Activated CD4-positive, alpha-beta T cell treated with anti-CD3 and anti-CD28 coated beads, Interleukin-2, Interleukin-6, amounts not matched to agents 100 ng/mL and 50 ng/mL, durations not matched to agents 16 hours and 8 hours (primary cell): ENCODE measurements around the gene VDAC1.
"Not testable (repeated sequence)": the region's sequence is repeated elsewhere in the genome, so short reads cannot be mapped to it uniquely, and the experiment has no call there.

Experiments
- DNase-seq: peaks from one replicate; pipeline ENCODE4 v3.0.0-alpha.2; 2020

The VDAC1 gene

DNA sequence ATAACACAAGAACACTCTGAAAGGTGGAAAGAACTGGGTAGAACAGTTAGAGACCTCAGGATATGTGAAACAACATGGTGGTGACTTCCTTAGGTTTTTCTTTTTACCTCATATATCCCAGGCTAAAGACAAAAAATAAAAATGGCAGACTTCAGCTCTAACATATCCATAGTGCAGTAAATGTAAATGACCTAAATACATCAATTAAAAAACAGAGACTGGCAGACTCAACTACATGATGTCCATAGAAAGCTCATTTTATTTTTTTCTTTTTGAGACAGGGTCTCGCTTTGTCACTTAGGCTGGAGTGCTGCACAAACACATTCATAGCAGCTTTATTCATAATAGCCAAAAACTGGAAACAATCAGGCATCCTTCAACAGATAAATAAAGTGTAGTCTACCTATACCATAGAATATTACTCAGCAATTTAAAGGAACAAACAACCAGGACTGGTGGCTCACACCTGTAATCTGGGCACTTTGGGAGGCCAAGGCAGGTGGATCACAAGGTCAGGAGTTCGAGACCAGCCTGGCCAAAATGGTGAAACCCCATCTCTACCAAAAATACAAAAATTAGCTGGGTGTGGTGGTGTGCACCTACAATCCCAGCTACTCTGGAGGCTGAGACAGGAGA, 41.2 kb downstream of the VDAC1 start:
- DNase-seq: no peak

DNA sequence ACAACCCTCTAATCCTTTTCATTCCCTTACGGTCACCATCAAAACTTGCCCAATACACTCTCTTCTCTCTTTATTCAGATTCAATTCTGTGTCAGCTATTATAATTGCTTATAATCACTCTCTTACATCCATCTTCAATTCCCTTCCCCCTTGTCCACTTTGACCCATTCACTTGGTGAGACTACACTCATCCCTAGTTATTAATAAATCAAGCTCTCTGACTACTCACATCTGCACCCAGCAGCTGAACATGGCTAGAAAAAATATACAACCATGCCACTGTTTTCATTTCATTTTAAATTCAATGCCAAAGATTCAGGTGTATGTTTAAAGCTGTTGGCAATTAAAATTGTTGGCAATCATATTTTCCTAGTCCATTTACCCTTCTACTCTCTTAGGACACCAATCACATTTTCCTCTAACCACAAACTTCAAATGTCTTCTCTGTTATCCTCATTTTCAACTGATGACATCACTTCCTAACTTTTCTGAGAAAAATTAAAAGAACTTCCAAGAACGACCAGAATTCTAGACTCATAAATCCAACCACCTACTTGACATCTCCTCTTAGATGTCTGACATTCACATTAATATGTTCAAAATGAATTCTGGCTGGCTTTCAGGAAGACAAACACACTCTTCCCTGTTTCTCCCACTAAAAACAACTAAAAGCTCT, 41.8 kb downstream of the VDAC1 start:
- DNase-seq: peak; percentile 35

- DNase-seq: no peak
Measured at GRCh38 chr5:133962131-133962530, 42.6 kb downstream of the VDAC1 start.

DNA sequence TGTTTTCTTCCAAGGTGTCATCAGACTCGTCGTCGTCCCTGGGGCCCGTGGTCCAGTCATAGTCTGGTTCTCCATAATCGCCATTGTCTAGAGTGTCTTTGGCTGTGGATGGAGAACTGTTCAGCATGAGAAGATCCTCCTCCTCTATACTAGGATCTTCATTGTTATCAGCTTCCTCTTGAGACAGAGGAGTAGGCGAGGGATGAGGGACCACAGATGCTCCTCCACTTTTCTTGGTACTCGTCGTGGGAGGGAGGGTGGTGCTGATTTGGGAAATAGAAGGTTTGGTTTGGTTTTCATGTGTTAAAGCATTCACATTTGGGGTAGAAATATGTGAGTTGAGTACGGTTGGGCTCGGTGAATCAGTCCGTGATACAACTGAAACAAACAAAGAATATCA, 45.1 kb downstream of the VDAC1 start:
- no peak for DNase-seq

DNA sequence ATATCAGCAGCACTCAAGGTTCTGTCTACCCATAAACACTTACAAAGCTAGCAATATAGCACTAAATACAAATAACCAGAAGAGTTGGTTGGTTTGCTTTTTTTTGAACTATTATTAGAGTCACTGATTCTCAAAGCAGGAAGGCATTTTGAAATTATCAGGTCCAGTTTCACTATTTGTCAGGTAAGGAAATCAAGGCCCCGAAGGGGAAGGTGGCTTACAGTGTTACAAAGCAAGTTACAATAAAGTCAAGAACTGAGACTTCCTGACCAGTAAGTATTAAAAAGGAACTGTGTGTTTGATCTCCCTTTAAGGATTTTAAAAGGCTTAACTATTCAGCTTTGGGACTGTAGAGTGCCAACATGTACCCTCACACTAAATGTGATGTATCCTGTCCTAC, 47.2 kb downstream of the VDAC1 start:
- DNase-seq: peak; percentile 63

DNA sequence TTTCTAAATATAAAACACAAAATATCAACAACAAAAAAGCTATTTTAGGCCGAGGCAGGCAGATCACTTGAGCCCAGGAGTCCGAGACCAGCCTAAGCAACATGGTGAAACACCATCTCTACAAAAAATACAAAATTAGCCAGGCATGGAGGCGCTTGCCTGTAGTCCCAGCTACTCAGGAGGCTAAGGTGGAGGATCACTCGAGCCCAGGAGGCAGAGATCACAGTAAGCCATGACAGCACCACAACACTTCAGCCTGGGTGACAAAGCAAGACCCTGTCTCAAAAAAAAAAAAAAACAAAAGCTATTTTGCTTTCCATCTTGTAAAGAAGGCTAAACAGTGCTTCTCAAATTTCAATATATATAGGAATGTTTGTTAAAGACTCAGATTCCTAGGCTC, 47.7 kb downstream of the VDAC1 start:
- no peak for DNase-seq

DNA sequence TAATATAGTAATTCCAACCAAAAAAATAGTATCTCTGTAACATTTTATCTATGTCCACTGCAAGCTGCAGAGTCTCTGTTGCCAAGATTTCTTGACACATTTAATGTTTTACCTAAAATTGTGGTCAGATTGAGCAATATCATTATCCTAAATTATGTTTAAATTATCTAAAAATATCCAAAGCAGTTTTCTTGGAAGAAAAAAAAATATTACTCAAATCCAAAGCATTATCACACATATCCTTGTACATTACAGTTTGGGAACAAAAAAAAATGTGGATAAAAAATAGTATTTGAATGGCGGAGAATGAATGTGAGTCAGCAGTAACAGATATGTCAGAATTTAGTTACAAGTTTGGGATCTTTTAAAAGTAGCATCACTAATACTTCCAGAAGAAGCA, 48.6 kb downstream of the VDAC1 start:
- not testable (repeated sequence) for DNase-seq

DNA sequence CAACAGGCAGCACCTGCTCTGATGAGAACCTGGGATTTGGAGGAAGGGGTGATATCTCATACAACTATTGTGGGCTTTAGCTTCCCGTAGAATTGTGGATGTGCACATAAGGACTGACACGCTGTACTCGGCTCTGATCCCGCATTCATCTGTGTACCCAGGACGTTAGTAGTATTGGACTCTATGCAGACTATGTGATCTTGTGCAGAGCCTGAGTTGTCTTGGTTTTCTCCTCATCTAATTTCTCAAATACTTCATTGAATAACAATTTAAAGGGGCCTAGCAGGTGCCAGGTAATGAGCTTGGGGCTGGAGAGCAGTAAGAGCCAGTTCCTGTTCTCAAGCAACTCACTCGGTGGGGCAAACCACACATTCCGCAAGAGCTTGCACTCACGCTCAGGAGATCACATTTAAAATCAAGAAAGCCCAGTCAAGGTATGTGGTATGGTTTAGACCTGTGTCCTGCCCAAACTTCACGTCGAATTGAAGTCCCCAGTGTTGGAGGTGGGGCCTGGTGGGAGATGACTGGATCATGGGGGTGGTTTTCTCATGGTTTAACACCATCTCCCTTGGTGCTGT, 51.1 kb downstream of the VDAC1 start:
- no peak for DNase-seq

- DNase-seq: no peak
Measured at GRCh38 chr5:133952729-133953567, 51.8 kb downstream of the VDAC1 start.

DNA sequence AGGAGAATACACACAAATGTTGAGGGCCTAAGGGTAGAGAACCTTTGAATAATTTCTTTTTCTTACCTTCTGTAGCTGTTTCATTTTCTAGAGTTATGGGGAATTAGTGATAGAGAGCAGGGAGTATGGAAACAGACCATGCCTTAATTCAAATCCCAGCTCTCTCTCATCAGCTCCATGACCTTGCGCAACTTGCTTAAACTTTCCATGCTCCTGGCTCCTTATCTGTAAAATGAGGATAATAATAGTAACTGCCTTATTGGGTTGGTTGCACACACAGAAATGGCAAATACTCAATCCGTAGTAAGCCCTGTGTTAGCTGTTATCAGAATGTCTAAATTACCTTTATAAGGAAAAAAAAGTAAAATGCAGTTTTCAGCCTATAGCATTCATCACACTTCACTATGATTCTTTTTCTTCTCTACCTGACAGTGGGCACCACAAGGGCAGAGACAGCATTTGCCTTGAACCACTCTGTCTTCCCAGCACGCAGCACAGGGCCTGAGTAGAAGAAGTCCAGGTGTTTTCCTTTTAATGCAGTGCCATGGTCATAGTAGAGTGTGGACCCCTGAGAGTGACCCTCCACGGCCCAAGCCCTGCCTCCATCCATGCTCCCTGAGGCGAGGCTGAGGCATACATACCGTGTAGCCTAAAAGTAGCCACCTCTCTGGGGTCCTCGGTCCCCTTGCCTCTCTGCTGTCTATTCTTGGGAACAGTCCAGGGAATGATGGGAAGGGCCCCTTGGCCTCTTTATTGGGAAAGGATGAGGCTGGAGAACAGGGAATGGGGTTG, 53.8 kb downstream of the VDAC1 start:
- no peak for DNase-seq

- no peak for DNase-seq
Measured at GRCh38 chr5:133948721-133949120, 56.1 kb downstream of the VDAC1 start.

DNA sequence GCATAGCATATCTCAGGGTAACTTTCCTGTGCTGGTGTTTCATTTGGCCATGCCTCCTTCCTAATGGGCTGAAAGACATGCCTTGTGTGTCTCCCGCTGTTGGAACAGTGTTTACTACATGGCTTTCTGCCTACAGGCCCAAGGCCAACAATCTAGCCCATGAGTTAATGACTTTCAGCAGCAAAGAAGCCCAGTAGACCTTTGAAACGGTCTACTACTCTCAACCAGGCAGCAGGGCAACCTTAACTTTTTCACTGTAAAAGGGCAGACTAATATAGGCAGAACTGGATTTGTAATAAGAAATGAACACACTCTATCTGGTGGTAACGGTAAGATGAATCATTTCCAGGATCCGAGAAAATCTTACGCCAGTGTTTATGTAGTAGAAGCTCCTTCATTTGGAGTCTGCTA, 57.3 kb downstream of the VDAC1 start:
- no peak for DNase-seq

- DNase-seq: no peak
Measured at GRCh38 chr5:133945568-133945967, 59.2 kb downstream of the VDAC1 start.

- DNase-seq: peak; percentile 59
Measured at GRCh38 chr5:133944263-133945185, 60.3 kb downstream of the VDAC1 start.

GRCh38 chr5:133943475-133943817, 61.3 kb downstream of the VDAC1 start:
- no peak for DNase-seq

- no peak for DNase-seq
Measured at GRCh38 chr5:133942614-133943474, 61.9 kb downstream of the VDAC1 start.

DNA sequence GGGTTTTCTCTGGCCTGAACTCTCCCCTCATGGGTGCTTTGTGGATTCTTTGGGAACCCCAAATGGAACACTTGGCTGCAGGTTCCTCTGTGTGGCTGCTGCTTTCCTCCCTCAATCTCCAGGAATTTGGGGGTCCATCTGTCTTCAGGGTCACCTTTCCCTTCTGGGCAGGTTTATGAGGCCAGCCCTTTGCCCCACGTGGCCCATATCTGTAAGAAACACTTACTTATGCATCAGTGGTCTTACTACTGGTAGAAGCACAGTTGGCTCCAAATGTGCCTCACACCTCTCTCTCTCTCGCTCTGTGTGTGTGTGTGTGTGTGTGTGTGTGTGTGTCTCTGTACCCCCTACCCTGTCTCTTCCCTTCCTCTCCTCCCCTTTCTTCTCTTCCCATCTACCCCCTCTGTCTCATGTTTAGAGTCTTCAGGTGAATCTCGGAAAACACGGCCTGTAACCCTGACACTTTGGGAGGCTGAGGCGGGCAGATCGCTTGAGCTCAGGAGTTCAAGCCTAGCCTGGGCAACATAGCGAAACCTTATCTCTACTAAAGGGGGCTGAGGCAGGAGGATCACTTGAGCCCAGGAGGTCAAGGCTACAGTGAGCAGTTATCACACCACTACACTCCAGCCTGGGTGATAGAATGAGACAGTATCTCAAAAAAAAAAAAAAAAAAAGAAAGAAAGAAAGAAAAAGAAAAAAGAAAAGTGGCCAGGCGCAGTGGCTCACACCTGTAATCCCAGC, 63.1 kb downstream of the VDAC1 start:
- no peak for DNase-seq

GRCh38 chr5:133939668-133940067, 65.1 kb downstream of the VDAC1 start:
- DNase-seq: no peak

- no peak for DNase-seq
Measured at GRCh38 chr5:133938929-133939328, 65.8 kb downstream of the VDAC1 start.
